DOHH2 (cell line): Measurements from ENCODE around the gene SOCS6.

Experiments
- EZH2phosphoT487 ChIP-seq: fragments of 200-600 bp; sonication (generic); IDR thresholded peaks from 2 replicates; pipeline ENCODE4 v1.6.1; 2017; ENCODE audit warnings: borderline replicate concordance, mild to moderate bottlenecking, antibody characterized with exemption, low read length, moderate library complexity, mixed read lengths
- TF ChIP-seq, protein P1 (sequence below): fragments of 200-600 bp; sonication (generic); IDR thresholded peaks from one replicate; pipeline ENCODE4 v1.5.1; 2014; ENCODE audit warnings: antibody characterized with exemption, mild to moderate bottlenecking, low read depth, low read length; ENCODE audit not compliant: poor library complexity, severe bottlenecking

DNA sequence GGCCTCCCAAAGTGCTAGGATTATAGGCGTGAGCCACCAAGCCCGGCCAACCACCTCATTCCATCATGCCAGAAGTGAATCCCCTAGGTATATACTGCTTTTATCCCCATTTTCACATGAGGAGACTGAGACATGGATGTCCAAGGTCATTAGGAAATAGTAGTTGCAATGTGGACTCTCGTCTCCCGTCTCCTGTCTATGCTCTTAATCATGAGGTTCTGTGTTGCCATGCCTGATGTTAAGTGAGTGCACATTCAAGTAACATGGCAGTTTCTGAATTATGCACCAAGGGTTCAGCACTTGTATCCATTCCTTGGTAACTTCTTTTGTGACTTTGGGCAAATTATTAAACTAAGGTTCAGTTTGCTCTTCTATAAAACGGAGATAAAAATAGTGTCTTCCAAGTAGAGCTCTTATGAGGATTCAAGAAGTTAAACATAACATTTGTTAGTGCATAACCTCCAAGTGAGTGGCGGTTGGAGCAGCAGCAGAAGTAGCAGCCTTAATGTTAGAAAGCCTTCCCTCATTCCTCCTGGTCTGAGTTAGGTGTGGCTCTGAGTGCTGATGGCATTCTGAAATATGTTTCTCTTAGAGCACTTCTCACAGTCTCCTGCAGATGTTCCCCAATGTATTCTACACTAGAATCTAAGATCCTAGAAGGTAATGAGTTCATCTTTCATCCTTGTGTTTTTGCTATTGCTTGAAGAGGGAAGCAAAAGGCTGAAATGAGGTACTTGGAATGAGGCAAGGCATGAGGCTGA lies 21.9 kb downstream of the SOCS6 start:
- TF ChIP-seq, protein P1, sequence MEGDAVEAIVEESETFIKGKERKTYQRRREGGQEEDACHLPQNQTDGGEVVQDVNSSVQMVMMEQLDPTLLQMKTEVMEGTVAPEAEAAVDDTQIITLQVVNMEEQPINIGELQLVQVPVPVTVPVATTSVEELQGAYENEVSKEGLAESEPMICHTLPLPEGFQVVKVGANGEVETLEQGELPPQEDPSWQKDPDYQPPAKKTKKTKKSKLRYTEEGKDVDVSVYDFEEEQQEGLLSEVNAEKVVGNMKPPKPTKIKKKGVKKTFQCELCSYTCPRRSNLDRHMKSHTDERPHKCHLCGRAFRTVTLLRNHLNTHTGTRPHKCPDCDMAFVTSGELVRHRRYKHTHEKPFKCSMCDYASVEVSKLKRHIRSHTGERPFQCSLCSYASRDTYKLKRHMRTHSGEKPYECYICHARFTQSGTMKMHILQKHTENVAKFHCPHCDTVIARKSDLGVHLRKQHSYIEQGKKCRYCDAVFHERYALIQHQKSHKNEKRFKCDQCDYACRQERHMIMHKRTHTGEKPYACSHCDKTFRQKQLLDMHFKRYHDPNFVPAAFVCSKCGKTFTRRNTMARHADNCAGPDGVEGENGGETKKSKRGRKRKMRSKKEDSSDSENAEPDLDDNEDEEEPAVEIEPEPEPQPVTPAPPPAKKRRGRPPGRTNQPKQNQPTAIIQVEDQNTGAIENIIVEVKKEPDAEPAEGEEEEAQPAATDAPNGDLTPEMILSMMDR = no peak
- TF ChIP-seq EZH2phosphoT487 = no peak
